ENCODE measurements around the gene GPR137C.

- TF ChIP-seq POLR2A (IDR thresholded peaks at IDR 0.05), result no peak
- TF ChIP-seq, protein P1, sequence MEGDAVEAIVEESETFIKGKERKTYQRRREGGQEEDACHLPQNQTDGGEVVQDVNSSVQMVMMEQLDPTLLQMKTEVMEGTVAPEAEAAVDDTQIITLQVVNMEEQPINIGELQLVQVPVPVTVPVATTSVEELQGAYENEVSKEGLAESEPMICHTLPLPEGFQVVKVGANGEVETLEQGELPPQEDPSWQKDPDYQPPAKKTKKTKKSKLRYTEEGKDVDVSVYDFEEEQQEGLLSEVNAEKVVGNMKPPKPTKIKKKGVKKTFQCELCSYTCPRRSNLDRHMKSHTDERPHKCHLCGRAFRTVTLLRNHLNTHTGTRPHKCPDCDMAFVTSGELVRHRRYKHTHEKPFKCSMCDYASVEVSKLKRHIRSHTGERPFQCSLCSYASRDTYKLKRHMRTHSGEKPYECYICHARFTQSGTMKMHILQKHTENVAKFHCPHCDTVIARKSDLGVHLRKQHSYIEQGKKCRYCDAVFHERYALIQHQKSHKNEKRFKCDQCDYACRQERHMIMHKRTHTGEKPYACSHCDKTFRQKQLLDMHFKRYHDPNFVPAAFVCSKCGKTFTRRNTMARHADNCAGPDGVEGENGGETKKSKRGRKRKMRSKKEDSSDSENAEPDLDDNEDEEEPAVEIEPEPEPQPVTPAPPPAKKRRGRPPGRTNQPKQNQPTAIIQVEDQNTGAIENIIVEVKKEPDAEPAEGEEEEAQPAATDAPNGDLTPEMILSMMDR (IDR thresholded peaks at IDR 0.05), result no peak
These were observed 2.0 kb upstream of the GPR137C start for GRCh38 chr14:52550661-52551060.
